Measurements from ENCODE around the gene OR6K3.

Gene OR6K3

GRCh38 chr1:158686111-158687009, 34.2 kb downstream of the OR6K3 start, which contains the start of gene SPTA1:
TSS of gene SPTA1 (minus strand) at chr1:158686715. CDS start at chr1:158686517, 198 bp downstream.
- DNase-seq: no peak

GRCh38 chr1:158685085-158685484, 35.4 kb downstream of the OR6K3 start:
- no peak for DNase-seq

- DNase-seq: no peak
These were observed 38.9 kb downstream of the OR6K3 start for GRCh38 chr1:158681606-158682005.

GRCh38 chr1:158679289-158679688, 41.2 kb downstream of the OR6K3 start:
- DNase-seq: no peak

GRCh38 chr1:158675563-158676323, 44.8 kb downstream of the OR6K3 start:
- DNase-seq: no peak

- no peak for DNase-seq
These were observed 46.2 kb downstream of the OR6K3 start for GRCh38 chr1:158674302-158674701.

Measured in stimulated activated CD4-positive, alpha-beta T cell treated with anti-CD3 and anti-CD28 coated beads, Interleukin-2, amount 100 ng/mL, for 48 hours (primary cell).